ENCODE measurements around the gene SHISA6. TPM values are rescaled to one million over a fixed set of nuclear protein-coding genes. Genes with fewer than 3 reads are reported as not detected.

SHISA6 gene
- total RNA-seq, 2 experiments from 2014 or later: not detected

- Mint-ChIP-seq H3K27ac (no peak overlapping the region), H3K4me3 (no peak overlapping the region), H3K36me3 (no peaks in the 10 kb centered on the region), H3K27me3 (no peaks in the 10 kb centered on the region), H3K9me3 (peaks cover 2% of the 10 kb centered on the region), H3K4me1 (no peaks in the 10 kb centered on the region)
- no peak for DNase-seq
- POLR2A ChIA-PET: no interaction called here
- ATAC-seq (ENCODE audit: low read depth): no peak
Measured at GRCh38 chr17:11326492-11326891, 85.5 kb downstream of the SHISA6 start.

GRCh38 chr17:11328770-11329169 lies 87.8 kb downstream of the SHISA6 start:
- H3K9me3 Mint-ChIP-seq: no peaks in the 10 kb centered on the region
- POLR2A ChIA-PET: no interaction called here
- ATAC-seq (ENCODE audit: low read depth) (no peak), DNase-seq (no peak)
- H3K4me1 Mint-ChIP-seq: no peaks in the 10 kb centered on the region
- no peaks in the 10 kb centered on the region for H3K36me3 Mint-ChIP-seq
- H3K27me3 Mint-ChIP-seq: no peaks in the 10 kb centered on the region
- no peak overlapping the region for H3K4me3 Mint-ChIP-seq
- H3K27ac Mint-ChIP-seq: no peak overlapping the region

- Mint-ChIP-seq H3K9me3 (no peaks in the 10 kb centered on the region), H3K4me1 (no peaks in the 10 kb centered on the region), H3K36me3 (no peaks in the 10 kb centered on the region), H3K27ac (no peak overlapping the region), H3K4me3 (no peak overlapping the region), H3K27me3 (no peaks in the 10 kb centered on the region)
- POLR2A ChIA-PET: no interaction called here
- ATAC-seq (ENCODE audit: low read depth): no peak
- no peak for DNase-seq
Measured at GRCh38 chr17:11330006-11330405, 89.0 kb downstream of the SHISA6 start.

- DNase-seq (no peak), ATAC-seq (ENCODE audit: low read depth) (no peak)
- H3K9me3 Mint-ChIP-seq: no peaks in the 10 kb centered on the region
- POLR2A ChIA-PET: no interaction called here
- no peaks in the 10 kb centered on the region for H3K27me3 Mint-ChIP-seq
- H3K4me1 Mint-ChIP-seq: no peaks in the 10 kb centered on the region
- no peaks in the 10 kb centered on the region for H3K36me3 Mint-ChIP-seq
- no peak overlapping the region for H3K27ac Mint-ChIP-seq
- H3K4me3 Mint-ChIP-seq: no peak overlapping the region
Measured at GRCh38 chr17:11330826-11331225, 89.8 kb downstream of the SHISA6 start.

- DNase-seq (no peak), ATAC-seq (ENCODE audit: low read depth) (no peak)
- H3K27me3 Mint-ChIP-seq: no peaks in the 10 kb centered on the region
- H3K4me3 Mint-ChIP-seq: no peak overlapping the region
- no peaks in the 10 kb centered on the region for H3K4me1 Mint-ChIP-seq
- no peak overlapping the region for H3K27ac Mint-ChIP-seq
- H3K36me3 Mint-ChIP-seq: no peaks in the 10 kb centered on the region
- POLR2A ChIA-PET: no interaction called here
- no peaks in the 10 kb centered on the region for H3K9me3 Mint-ChIP-seq
Measured at GRCh38 chr17:11331547-11332513, 90.8 kb downstream of the SHISA6 start.

- DNase-seq (no peak), ATAC-seq (ENCODE audit: low read depth) (no peak)
- Mint-ChIP-seq H3K27ac (no peak overlapping the region), H3K36me3 (no peaks in the 10 kb centered on the region), H3K4me1 (no peaks in the 10 kb centered on the region), H3K9me3 (no peaks in the 10 kb centered on the region), H3K27me3 (no peaks in the 10 kb centered on the region), H3K4me3 (no peak overlapping the region)
- POLR2A ChIA-PET: no interaction called here
Measured at GRCh38 chr17:11332706-11333105, 91.7 kb downstream of the SHISA6 start.

- Mint-ChIP-seq H3K27me3 (no peaks in the 10 kb centered on the region), H3K4me1 (no peaks in the 10 kb centered on the region), H3K27ac (no peak overlapping the region), H3K36me3 (no peaks in the 10 kb centered on the region), H3K4me3 (no peak overlapping the region), H3K9me3 (no peaks in the 10 kb centered on the region)
- DNase-seq (no peak), ATAC-seq (ENCODE audit: low read depth) (no peak)
- POLR2A ChIA-PET: no interaction called here
Measured at GRCh38 chr17:11334493-11334892, 93.5 kb downstream of the SHISA6 start.

GRCh38 chr17:11336290-11336689 lies 95.3 kb downstream of the SHISA6 start:
- no peaks in the 10 kb centered on the region for H3K36me3 Mint-ChIP-seq
- POLR2A ChIA-PET: no interaction called here
- ATAC-seq (ENCODE audit: low read depth) (no peak), DNase-seq (no peak)
- no peak overlapping the region for H3K27ac Mint-ChIP-seq
- H3K4me1 Mint-ChIP-seq: no peaks in the 10 kb centered on the region
- H3K9me3 Mint-ChIP-seq: no peaks in the 10 kb centered on the region
- H3K4me3 Mint-ChIP-seq: no peak overlapping the region
- H3K27me3 Mint-ChIP-seq: no peaks in the 10 kb centered on the region

- Mint-ChIP-seq H3K27ac (no peak overlapping the region), H3K36me3 (no peaks in the 10 kb centered on the region), H3K27me3 (no peaks in the 10 kb centered on the region), H3K4me1 (no peaks in the 10 kb centered on the region), H3K4me3 (no peak overlapping the region), H3K9me3 (no peaks in the 10 kb centered on the region)
- POLR2A ChIA-PET: no interaction called here
- DNase-seq (no peak), ATAC-seq (ENCODE audit: low read depth) (no peak)
Measured at GRCh38 chr17:11340803-11341202, 99.8 kb downstream of the SHISA6 start.

- POLR2A ChIA-PET: no interaction called here
- no peak for DNase-seq
- Mint-ChIP-seq H3K27ac (no peak overlapping the region), H3K4me3 (no peak overlapping the region), H3K27me3 (no peaks in the 10 kb centered on the region), H3K4me1 (no peaks in the 10 kb centered on the region), H3K36me3 (no peaks in the 10 kb centered on the region), H3K9me3 (no peaks in the 10 kb centered on the region)
- no peak for ATAC-seq (ENCODE audit: low read depth)
Measured at GRCh38 chr17:11342138-11342537, 101.1 kb downstream of the SHISA6 start.

- POLR2A ChIA-PET: no interaction called here
- Mint-ChIP-seq H3K27me3 (no peaks in the 10 kb centered on the region), H3K4me3 (no peak overlapping the region), H3K9me3 (peaks cover 9% of the 10 kb centered on the region), H3K36me3 (no peaks in the 10 kb centered on the region), H3K27ac (no peak overlapping the region), H3K4me1 (no peaks in the 10 kb centered on the region)
- ATAC-seq (ENCODE audit: low read depth): no peak
- no peak for DNase-seq
Measured at GRCh38 chr17:11349106-11349505, 108.1 kb downstream of the SHISA6 start.

GRCh38 chr17:11351479-11351878 lies 110.5 kb downstream of the SHISA6 start:
- no peak for ATAC-seq (ENCODE audit: low read depth)
- no peaks in the 10 kb centered on the region for H3K27me3 Mint-ChIP-seq
- H3K4me1 Mint-ChIP-seq: no peaks in the 10 kb centered on the region
- peaks cover 13% of the 10 kb centered on the region for H3K9me3 Mint-ChIP-seq
- H3K27ac Mint-ChIP-seq: no peak overlapping the region
- no peak for DNase-seq
- no peak overlapping the region for H3K4me3 Mint-ChIP-seq
- H3K36me3 Mint-ChIP-seq: no peaks in the 10 kb centered on the region
- POLR2A ChIA-PET: no interaction called here

- POLR2A ChIA-PET: no interaction called here
- DNase-seq: no peak
- no peak for ATAC-seq (ENCODE audit: low read depth)
- H3K4me3 Mint-ChIP-seq: no peak overlapping the region
- H3K36me3 Mint-ChIP-seq: no peaks in the 10 kb centered on the region
- peaks cover 13% of the 10 kb centered on the region for H3K9me3 Mint-ChIP-seq
- H3K4me1 Mint-ChIP-seq: no peaks in the 10 kb centered on the region
- H3K27me3 Mint-ChIP-seq: no peaks in the 10 kb centered on the region
- no peak overlapping the region for H3K27ac Mint-ChIP-seq
Measured at GRCh38 chr17:11353601-11354000, 112.6 kb downstream of the SHISA6 start.

- POLR2A ChIA-PET: no interaction called here
- Mint-ChIP-seq H3K4me3 (no peak overlapping the region), H3K36me3 (no peaks in the 10 kb centered on the region), H3K27ac (no peak overlapping the region), H3K27me3 (no peaks in the 10 kb centered on the region), H3K4me1 (no peaks in the 10 kb centered on the region), H3K9me3 (peaks cover 9% of the 10 kb centered on the region)
- ATAC-seq (ENCODE audit: low read depth): no peak
- no peak for DNase-seq
Measured at GRCh38 chr17:11356371-11356770, 115.4 kb downstream of the SHISA6 start.

All from activated naive CD8-positive, alpha-beta T cell treated with anti-CD3 and anti-CD28 coated beads, Interleukin-2, amount 10 ng/mL, durations not matched to agents 7 days and 5 days (primary cell).